K562 (cell line): ENCODE results near the gene BTG2. TPM values are rescaled to one million over a fixed set of nuclear protein-coding genes. Genes with fewer than 3 reads are reported as not detected.

Experiments
- ARID3B ChIP-seq: fragments of 250-450 bp; sonication (Bioruptor Pico); IDR thresholded peaks from 2 replicates; pipeline ENCODE4 v1.4.0; 2020; ENCODE audit warnings: borderline replicate concordance
- CC2D1A ChIP-seq: fragments of 450-650 bp; IDR thresholded peaks from 2 replicates; pipeline ENCODE4 v1.6.1; 2017; ENCODE audit warnings: mild to moderate bottlenecking
- CXXC5 ChIP-seq: fragments of 250-450 bp; sonication (Bioruptor Pico); IDR thresholded peaks from 2 replicates; pipeline ENCODE4 v1.8.0; 2022; ENCODE audit warnings: inconsistent platforms, mild to moderate bottlenecking, moderate library complexity
- E2F8 ChIP-seq: fragments of 450-650 bp; IDR thresholded peaks from 2 replicates; pipeline ENCODE4 v1.7.1; 2018; ENCODE audit warnings: mild to moderate bottlenecking, low read depth; ENCODE audit not compliant: partially characterized antibody
- MECOM ChIP-seq: fragments of 250-450 bp; sonication (Bioruptor Pico); IDR thresholded peaks from 2 replicates; pipeline ENCODE4 v1.8.0; 2022; ENCODE audit warnings: inconsistent platforms
- MTA1 ChIP-seq: fragments of 450-650 bp; IDR thresholded peaks from 2 replicates; pipeline ENCODE4 v1.6.1; 2017; ENCODE audit warnings: borderline replicate concordance
- PCBP1 ChIP-seq: fragments of 200-400 bp; formaldehyde crosslinking; IDR thresholded peaks from 2 replicates; pipeline ENCODE4 v1.6.1; 2018; ENCODE audit warnings: mild to moderate bottlenecking, low read depth, low read length; ENCODE audit not compliant: poor library complexity, severe bottlenecking
- RCOR1 ChIP-seq, 2 experiments: IDR thresholded peaks; 2 replicates each; pipeline ENCODE4 v1.6.1; 2012; ENCODE audit warnings: low read depth in 2 of 2, low read length in 2 of 2, borderline replicate concordance in 1 of 2, improper control_type of control experiment in 1 of 2
- TAF1 ChIP-seq: IDR thresholded peaks from 2 replicates; pipeline ENCODE4 v1.6.1; 2011; ENCODE audit warnings: mild to moderate bottlenecking, low read length, moderate library complexity; ENCODE audit not compliant: insufficient read depth, control insufficient read depth, severe bottlenecking; ENCODE audit errors: extremely low read depth
- TBL1XR1 ChIP-seq, 2 experiments: IDR thresholded peaks; 2 replicates each; pipeline ENCODE4 v1.6.1; 2012; ENCODE audit warnings: improper control_type of control experiment in 2 of 2, low read length in 2 of 2, mild to moderate bottlenecking in 1 of 2
- TCF7 ChIP-seq: sonication (generic); IDR thresholded peaks from 2 replicates; pipeline ENCODE4 v1.6.1; 2016; ENCODE audit warnings: antibody characterized with exemption, borderline replicate concordance
- ZFP36 ChIP-seq: fragments of 150-350 bp; IDR thresholded peaks from 2 replicates; pipeline ENCODE4 v1.6.1; 2018; ENCODE audit warnings: low read length, low read depth; ENCODE audit not compliant: partially characterized antibody
- ZNF444 ChIP-seq: fragments of 250-450 bp; sonication (Bioruptor Pico); IDR thresholded peaks from 2 replicates; pipeline ENCODE4 v1.4.0; 2020; ENCODE audit warnings: mild to moderate bottlenecking, moderate library complexity
- ZNF609 ChIP-seq: sonication (generic); formaldehyde crosslinking; IDR thresholded peaks from 2 replicates; pipeline ENCODE4 v1.8.1; 2023; ENCODE audit warnings: missing genetic modification reagents, mild to moderate bottlenecking, borderline replicate concordance
- ZNF668 ChIP-seq: fragments of 250-450 bp; sonication (Bioruptor Pico); IDR thresholded peaks from 2 replicates; pipeline ENCODE4 v1.8.0; 2022; ENCODE audit warnings: mild to moderate bottlenecking, inconsistent platforms
- polyA plus RNA-seq, 8 experiments: library from polyadenylated mRNA; depleted of rRNA in 4 of 8; stranded (reverse) in 5 of 8; unstranded in 3 of 8; fragments of >200 nt; fragmentation: Nextera tagmentation in 2 of 8; fragmentation: Illumina TruSeq in 1 of 8; extraction: Ambion mirVana in 2 of 8; extraction: Trizol in 1 of 8; gene quantifications; 2 replicates each; pipeline versions ENCODE4 v1.2.1 to v1.2.3, GENCODE V29; 2011 to 2014; ENCODE audit warnings: inconsistent platforms in 1 of 8, missing spikeins in 1 of 8
- total RNA-seq, 7 experiments: library from RNA; depleted of rRNA in 6 of 7; stranded (reverse); fragments of >200 nt in 6 of 7; fragmentation: Illumina TruSeq in 2 of 7; extraction: Trizol in 2 of 7; gene quantifications; 2 replicates each; pipeline versions ENCODE4 v1.2.1 to v1.2.3, GENCODE V29; 2011 to 2021; ENCODE audit warnings: low replicate concordance in 1 of 7

BTG2 gene
- total and polyA plus RNA-seq, 9 of the 15 experiments (the other 6 are each of a cell fraction or from before 2014, with no cell fraction given) = 2.3 to 41.9 (median 8.7) TPM

- no peak for TF ChIP-seq ARID3B (CRISPR knock-in tag)
- peak; percentile 90 for TF ChIP-seq MECOM (CRISPR knock-in tag)
- 0 out of 2 replicates have a peak, but pooled peaks have one; percentile 5 for TF ChIP-seq ZNF668 (CRISPR knock-in tag)
- TF ChIP-seq PCBP1 = no peak
- peak; percentile 98 to 99 for TF ChIP-seq RCOR1 (IDR thresholded peaks at IDR 0.05; ENCODE audit: borderline replicate concordance in 1 of 2, low read depth in 2 of 2, low read length in 2 of 2)
- TF ChIP-seq TBL1XR1 (IDR thresholded peaks at IDR 0.05; ENCODE audit: low read length in 2 of 2) = peak; percentile 98
- peak; percentile 55 for TF ChIP-seq ZNF444 (CRISPR knock-in tag)
- peak; percentile 45 for TF ChIP-seq ZFP36
- peak; percentile 93; the same call in 1 of the 2 replicates for TF ChIP-seq CC2D1A
- TF ChIP-seq MTA1 = peak; percentile 88
- TF ChIP-seq TAF1 = peak; percentile 54
- peak; percentile 82; the same call in 1 of the 2 replicates for TF ChIP-seq TCF7
- peak; percentile 78 for TF ChIP-seq CXXC5 (CRISPR knock-in tag)
- TF ChIP-seq ZNF609 (CRISPR knock-in tag) = peak; percentile 73; the same call in 1 of the 2 replicates
- TF ChIP-seq E2F8 = peak; percentile 28
- TF ChIP-seq, all 486 proteins: peak for 179
Measured at GRCh38 chr1:203311368-203312301, 6.3 kb downstream of the BTG2 start (continued).
